Measurements from ENCODE around the gene TSC2.

DNA sequence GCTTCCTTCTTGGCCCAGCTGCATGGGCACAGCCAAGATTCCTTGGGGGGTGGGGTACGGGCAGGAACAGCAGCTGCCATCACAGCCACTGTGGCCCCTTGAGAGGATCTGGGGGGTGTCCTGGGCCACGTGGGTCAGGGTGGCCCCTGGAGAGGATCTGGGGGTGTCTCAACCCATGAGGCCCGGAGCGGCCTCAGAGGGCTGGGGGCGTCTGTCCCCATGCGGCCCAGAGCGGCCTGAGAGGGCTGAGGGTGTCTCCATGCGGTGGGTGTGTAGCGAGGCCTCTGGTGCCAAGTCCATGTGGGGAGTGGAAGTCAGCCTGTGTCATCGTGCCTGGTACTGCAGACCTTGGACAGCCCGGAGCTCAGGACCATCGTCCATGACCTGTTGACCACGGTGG lies 13.7 kb downstream of the TSC2 start:
- TF ChIP-seq, protein P1, sequence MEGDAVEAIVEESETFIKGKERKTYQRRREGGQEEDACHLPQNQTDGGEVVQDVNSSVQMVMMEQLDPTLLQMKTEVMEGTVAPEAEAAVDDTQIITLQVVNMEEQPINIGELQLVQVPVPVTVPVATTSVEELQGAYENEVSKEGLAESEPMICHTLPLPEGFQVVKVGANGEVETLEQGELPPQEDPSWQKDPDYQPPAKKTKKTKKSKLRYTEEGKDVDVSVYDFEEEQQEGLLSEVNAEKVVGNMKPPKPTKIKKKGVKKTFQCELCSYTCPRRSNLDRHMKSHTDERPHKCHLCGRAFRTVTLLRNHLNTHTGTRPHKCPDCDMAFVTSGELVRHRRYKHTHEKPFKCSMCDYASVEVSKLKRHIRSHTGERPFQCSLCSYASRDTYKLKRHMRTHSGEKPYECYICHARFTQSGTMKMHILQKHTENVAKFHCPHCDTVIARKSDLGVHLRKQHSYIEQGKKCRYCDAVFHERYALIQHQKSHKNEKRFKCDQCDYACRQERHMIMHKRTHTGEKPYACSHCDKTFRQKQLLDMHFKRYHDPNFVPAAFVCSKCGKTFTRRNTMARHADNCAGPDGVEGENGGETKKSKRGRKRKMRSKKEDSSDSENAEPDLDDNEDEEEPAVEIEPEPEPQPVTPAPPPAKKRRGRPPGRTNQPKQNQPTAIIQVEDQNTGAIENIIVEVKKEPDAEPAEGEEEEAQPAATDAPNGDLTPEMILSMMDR (IDR thresholded peaks at IDR 0.05; ENCODE audit: extremely low read depth in 1 of 2, insufficient read depth in 1 of 2, low read depth in 1 of 2, low read length in 2 of 2): no peak
- TF ChIP-seq POLR2AphosphoS5 (IDR thresholded peaks at IDR 0.05; ENCODE audit: insufficient read depth, low read depth, low read length): no peak
- no peak for TF ChIP-seq EZH2 (IDR thresholded peaks at IDR 0.05; ENCODE audit: borderline replicate concordance, low read depth, low read length, severe bottlenecking)
- TF ChIP-seq FOS (IDR thresholded peaks at IDR 0.05; ENCODE audit: borderline replicate concordance, insufficient read depth, low read length): no peak

Measured in endothelial cell of umbilical vein (primary cell).